GM12872 (cell line): Measurements from ENCODE around the gene DLL1.

ENCODE experiments used
- TF ChIP-seq, protein P1 (sequence below): IDR thresholded peaks from 3 replicates; pipeline ENCODE4 v1.5.1; 2011; ENCODE audit warnings: low read depth, mild to moderate bottlenecking, low read length, moderate library complexity; ENCODE audit not compliant: insufficient read depth

Gene DLL1

GRCh38 chr6:170298688-170299087 lies 7.8 kb upstream of the DLL1 start:
- TF ChIP-seq, protein P1, sequence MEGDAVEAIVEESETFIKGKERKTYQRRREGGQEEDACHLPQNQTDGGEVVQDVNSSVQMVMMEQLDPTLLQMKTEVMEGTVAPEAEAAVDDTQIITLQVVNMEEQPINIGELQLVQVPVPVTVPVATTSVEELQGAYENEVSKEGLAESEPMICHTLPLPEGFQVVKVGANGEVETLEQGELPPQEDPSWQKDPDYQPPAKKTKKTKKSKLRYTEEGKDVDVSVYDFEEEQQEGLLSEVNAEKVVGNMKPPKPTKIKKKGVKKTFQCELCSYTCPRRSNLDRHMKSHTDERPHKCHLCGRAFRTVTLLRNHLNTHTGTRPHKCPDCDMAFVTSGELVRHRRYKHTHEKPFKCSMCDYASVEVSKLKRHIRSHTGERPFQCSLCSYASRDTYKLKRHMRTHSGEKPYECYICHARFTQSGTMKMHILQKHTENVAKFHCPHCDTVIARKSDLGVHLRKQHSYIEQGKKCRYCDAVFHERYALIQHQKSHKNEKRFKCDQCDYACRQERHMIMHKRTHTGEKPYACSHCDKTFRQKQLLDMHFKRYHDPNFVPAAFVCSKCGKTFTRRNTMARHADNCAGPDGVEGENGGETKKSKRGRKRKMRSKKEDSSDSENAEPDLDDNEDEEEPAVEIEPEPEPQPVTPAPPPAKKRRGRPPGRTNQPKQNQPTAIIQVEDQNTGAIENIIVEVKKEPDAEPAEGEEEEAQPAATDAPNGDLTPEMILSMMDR: no peak

- TF ChIP-seq, protein P1: no peak
Observed at GRCh38 chr6:170297576-170298330, 6.9 kb upstream of the DLL1 start.

DNA sequence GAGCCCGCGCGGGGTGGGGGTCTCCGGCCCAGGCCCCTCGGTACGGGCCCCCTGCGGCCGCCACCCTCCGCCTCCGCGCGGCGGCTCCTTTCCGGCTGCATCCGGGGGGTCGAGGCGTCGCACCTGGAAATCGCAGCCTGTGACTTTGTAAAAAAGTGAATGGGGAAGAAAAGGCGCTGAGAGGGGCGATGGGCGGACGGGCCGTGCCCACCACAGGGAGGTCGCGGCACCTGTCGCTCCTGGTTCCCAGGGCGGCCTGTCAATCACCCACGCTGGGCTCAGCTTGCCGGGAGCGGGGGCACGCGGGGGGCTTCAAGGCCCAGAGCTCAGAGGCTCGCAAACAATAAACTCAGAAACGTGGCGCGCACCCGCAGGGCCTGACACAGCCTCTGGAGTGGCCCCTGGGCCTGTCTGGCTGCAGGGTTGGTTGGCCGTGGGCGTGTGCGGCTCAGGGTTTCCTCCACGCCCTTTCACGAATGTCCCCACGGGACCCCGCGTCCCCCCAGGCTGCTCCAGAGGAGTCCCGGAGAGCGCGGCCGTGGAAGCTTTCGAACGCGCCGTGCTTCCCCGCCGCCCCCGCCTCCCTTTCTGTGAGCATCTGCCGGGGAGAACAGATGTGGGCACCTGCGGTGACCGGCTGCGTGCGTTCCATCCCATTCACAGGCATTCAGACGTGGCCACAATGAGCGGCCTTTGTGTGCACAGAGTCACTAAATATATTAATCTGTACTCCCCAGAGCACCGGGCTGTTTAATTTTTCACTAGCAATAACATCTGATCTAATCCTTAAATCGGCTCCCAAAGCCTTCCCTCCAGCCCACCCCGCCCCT lies 6.1 kb upstream of the DLL1 start:
- TF ChIP-seq, protein P1: no peak

DNA sequence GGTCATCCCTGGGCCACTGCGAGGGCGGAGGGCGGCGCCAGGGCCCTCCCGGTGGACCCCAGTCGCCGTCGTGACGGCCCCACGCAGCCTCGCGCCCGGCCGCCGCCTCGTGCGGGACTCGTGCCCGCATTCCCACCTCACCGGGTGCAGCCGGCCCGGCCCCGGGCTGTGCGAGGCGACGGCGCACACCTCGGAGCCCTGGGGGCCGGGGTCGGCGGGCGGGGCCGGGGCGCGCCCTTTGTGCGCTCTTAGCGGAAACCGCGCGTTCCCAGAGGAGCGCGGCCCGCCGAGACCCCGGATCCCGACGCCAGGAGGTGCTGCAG lies 5.5 kb upstream of the DLL1 start:
- TF ChIP-seq, protein P1: no peak

GRCh38 chr6:170295510-170296422 lies 4.9 kb upstream of the DLL1 start:
- TF ChIP-seq, protein P1: no peak

DNA sequence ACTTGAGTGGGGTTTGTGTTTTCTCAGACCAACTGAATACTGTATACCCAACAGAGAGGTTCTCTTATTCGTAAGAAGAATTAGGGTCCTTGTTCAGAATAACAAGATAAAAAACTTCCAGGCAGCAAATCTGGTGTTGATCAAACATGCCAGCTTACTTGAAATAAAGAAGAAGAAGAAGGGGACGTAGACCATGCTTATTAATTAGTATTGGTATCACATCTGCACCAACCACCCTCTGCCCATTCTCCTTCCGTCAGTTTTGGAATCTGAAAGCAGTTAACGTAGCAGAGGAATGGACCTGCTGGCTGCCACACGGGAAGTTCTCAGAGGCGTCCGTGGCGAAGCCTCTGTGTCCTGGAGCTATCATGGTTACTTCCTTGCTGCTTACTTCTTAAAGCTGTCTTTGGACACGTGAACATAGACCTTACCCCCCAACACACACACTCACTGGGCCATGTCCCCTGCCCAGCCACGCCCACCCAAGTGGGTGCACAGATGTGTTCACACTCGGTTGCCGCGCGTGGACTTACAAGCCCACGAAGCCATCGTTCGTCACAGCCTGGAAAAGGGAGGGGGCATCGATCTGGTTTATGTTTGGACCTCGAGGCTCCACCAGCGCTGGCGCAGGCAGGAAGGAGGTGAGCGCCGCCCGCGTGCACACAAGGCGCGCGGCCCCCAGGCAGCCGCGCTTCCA lies 4.1 kb upstream of the DLL1 start:
- TF ChIP-seq, protein P1: no peak
